ENCODE data around the gene NFAM1. TPM values are rescaled to one million over a fixed set of nuclear protein-coding genes. Genes with fewer than 3 reads are reported as not detected.

Gene NFAM1
- total RNA-seq, 1 donor from 2014 or later: 0.21 TPM

- intact Hi-C loops (cut with micrococcal nuclease): loop anchor here (1.0 to 2.0 kb wide), 2 partner anchors 267 to 470 kb away; no protein-coding TSS in a partner anchor
- no peak overlapping the region for H3K4me3 Mint-ChIP-seq (ENCODE audit: low read depth)
- H3K27ac Mint-ChIP-seq: no peak overlapping the region
- no peak for DNase-seq (ENCODE audit: low spot score)
- peaks cover 23% of the 10 kb centered on the region for H3K27me3 Mint-ChIP-seq (ENCODE audit: low read depth)
- H3K4me1 Mint-ChIP-seq (ENCODE audit: low read depth): peaks cover 20% of the 10 kb centered on the region
- H3K36me3 Mint-ChIP-seq (ENCODE audit: low read depth): no peaks in the 10 kb centered on the region
- H3K9me3 Mint-ChIP-seq: no peaks in the 10 kb centered on the region
Observed at GRCh38 chr22:42436404-42436803, 4.2 kb upstream of the NFAM1 start.

- Mint-ChIP-seq H3K9me3 (no peaks in the 10 kb centered on the region), H3K27me3 (ENCODE audit: low read depth) (peaks cover 30% of the 10 kb centered on the region), H3K27ac (no peak overlapping the region), H3K4me1 (ENCODE audit: low read depth) (peaks cover 15% of the 10 kb centered on the region), H3K4me3 (ENCODE audit: low read depth) (no peak overlapping the region), H3K36me3 (ENCODE audit: low read depth) (no peaks in the 10 kb centered on the region)
- no peak for DNase-seq (ENCODE audit: low spot score)
- intact Hi-C loops (cut with micrococcal nuclease): no loop called here
Observed at GRCh38 chr22:42434748-42435425, 2.7 kb upstream of the NFAM1 start.

GRCh38 chr22:42433754-42434682, 1.8 kb upstream of the NFAM1 start:
- H3K9me3 Mint-ChIP-seq: no peaks in the 10 kb centered on the region
- intact Hi-C loops (cut with micrococcal nuclease): no loop called here
- peaks cover 34% of the 10 kb centered on the region for H3K27me3 Mint-ChIP-seq (ENCODE audit: low read depth)
- DNase-seq (ENCODE audit: low spot score): no peak
- H3K4me1 Mint-ChIP-seq (ENCODE audit: low read depth): peaks cover 6% of the 10 kb centered on the region
- no peak overlapping the region for H3K27ac Mint-ChIP-seq
- H3K4me3 Mint-ChIP-seq (ENCODE audit: low read depth): no peak overlapping the region
- no peaks in the 10 kb centered on the region for H3K36me3 Mint-ChIP-seq (ENCODE audit: low read depth)

GRCh38 chr22:42432818-42433217, 615 bp upstream of the NFAM1 start:
- no peak for DNase-seq (ENCODE audit: low spot score)
- no peaks in the 10 kb centered on the region for H3K36me3 Mint-ChIP-seq (ENCODE audit: low read depth)
- no peak overlapping the region for H3K27ac Mint-ChIP-seq
- intact Hi-C loops (cut with micrococcal nuclease): no loop called here
- H3K4me3 Mint-ChIP-seq (ENCODE audit: low read depth): no peak overlapping the region
- peaks cover 34% of the 10 kb centered on the region for H3K27me3 Mint-ChIP-seq (ENCODE audit: low read depth)
- no peaks in the 10 kb centered on the region for H3K9me3 Mint-ChIP-seq
- peaks cover 6% of the 10 kb centered on the region for H3K4me1 Mint-ChIP-seq (ENCODE audit: low read depth)

- peaks cover 31% of the 10 kb centered on the region for H3K27me3 Mint-ChIP-seq (ENCODE audit: low read depth)
- no peak overlapping the region for H3K27ac Mint-ChIP-seq
- no peaks in the 10 kb centered on the region for H3K36me3 Mint-ChIP-seq (ENCODE audit: low read depth)
- intact Hi-C loops (cut with micrococcal nuclease): no loop called here
- H3K4me1 Mint-ChIP-seq (ENCODE audit: low read depth): no peaks in the 10 kb centered on the region
- H3K9me3 Mint-ChIP-seq: no peaks in the 10 kb centered on the region
- DNase-seq (ENCODE audit: low spot score): no peak
- H3K4me3 Mint-ChIP-seq (ENCODE audit: low read depth): no peak overlapping the region
Observed at GRCh38 chr22:42431401-42432019, 693 bp downstream of the NFAM1 start.

- no peak overlapping the region for H3K4me3 Mint-ChIP-seq (ENCODE audit: low read depth)
Observed at GRCh38 chr22:42430528-42431125, 1.6 kb downstream of the NFAM1 start.

GRCh38 chr22:42428760-42429159, 3.4 kb downstream of the NFAM1 start:
- intact Hi-C loops (cut with micrococcal nuclease): no loop called here
- no peaks in the 10 kb centered on the region for H3K9me3 Mint-ChIP-seq
- no peaks in the 10 kb centered on the region for H3K36me3 Mint-ChIP-seq (ENCODE audit: low read depth)
- no peak overlapping the region for H3K27ac Mint-ChIP-seq
- H3K4me1 Mint-ChIP-seq (ENCODE audit: low read depth): no peaks in the 10 kb centered on the region
- DNase-seq (ENCODE audit: low spot score): no peak
- H3K27me3 Mint-ChIP-seq (ENCODE audit: low read depth): peaks cover 29% of the 10 kb centered on the region
- H3K4me3 Mint-ChIP-seq (ENCODE audit: low read depth): no peak overlapping the region

More at GRCh38 chr22:42430528-42431125, 1.6 kb downstream of the NFAM1 start:
- Mint-ChIP-seq H3K36me3 (ENCODE audit: low read depth) (no peaks in the 10 kb centered on the region), H3K9me3 (no peaks in the 10 kb centered on the region), H3K4me1 (ENCODE audit: low read depth) (no peaks in the 10 kb centered on the region), H3K27me3 (ENCODE audit: low read depth) (peaks cover 27% of the 10 kb centered on the region), H3K27ac (no peak overlapping the region)
- DNase-seq (ENCODE audit: low spot score): no peak
- intact Hi-C loops (cut with micrococcal nuclease): no loop called here

GRCh38 chr22:42428025-42428424, 4.2 kb downstream of the NFAM1 start:
- intact Hi-C loops (cut with micrococcal nuclease): no loop called here
- H3K27me3 Mint-ChIP-seq (ENCODE audit: low read depth): peaks cover 24% of the 10 kb centered on the region
- no peaks in the 10 kb centered on the region for H3K36me3 Mint-ChIP-seq (ENCODE audit: low read depth)
- H3K27ac Mint-ChIP-seq: no peak overlapping the region
- DNase-seq (ENCODE audit: low spot score): no peak
- H3K4me1 Mint-ChIP-seq (ENCODE audit: low read depth): no peaks in the 10 kb centered on the region
- H3K9me3 Mint-ChIP-seq: no peaks in the 10 kb centered on the region
- no peak overlapping the region for H3K4me3 Mint-ChIP-seq (ENCODE audit: low read depth)

- Mint-ChIP-seq H3K4me3 (ENCODE audit: low read depth) (no peak overlapping the region), H3K36me3 (ENCODE audit: low read depth) (no peaks in the 10 kb centered on the region), H3K27me3 (ENCODE audit: low read depth) (peaks cover 16% of the 10 kb centered on the region), H3K4me1 (ENCODE audit: low read depth) (no peaks in the 10 kb centered on the region), H3K27ac (no peak overlapping the region), H3K9me3 (no peaks in the 10 kb centered on the region)
- intact Hi-C loops (cut with micrococcal nuclease): no loop called here
- DNase-seq (ENCODE audit: low spot score): no peak
Observed at GRCh38 chr22:42427167-42427566, 5.0 kb downstream of the NFAM1 start.

- no peaks in the 10 kb centered on the region for H3K9me3 Mint-ChIP-seq
- H3K36me3 Mint-ChIP-seq (ENCODE audit: low read depth): no peaks in the 10 kb centered on the region
- no peak overlapping the region for H3K4me3 Mint-ChIP-seq (ENCODE audit: low read depth)
- no peak for DNase-seq (ENCODE audit: low spot score)
- H3K27ac Mint-ChIP-seq: no peak overlapping the region
- H3K4me1 Mint-ChIP-seq (ENCODE audit: low read depth): no peaks in the 10 kb centered on the region
- intact Hi-C loops (cut with micrococcal nuclease): no loop called here
- peaks cover 11% of the 10 kb centered on the region for H3K27me3 Mint-ChIP-seq (ENCODE audit: low read depth)
Observed at GRCh38 chr22:42425989-42426355, 6.2 kb downstream of the NFAM1 start.

GRCh38 chr22:42425337-42425988, 6.7 kb downstream of the NFAM1 start:
- Mint-ChIP-seq H3K36me3 (ENCODE audit: low read depth) (no peaks in the 10 kb centered on the region), H3K4me3 (ENCODE audit: low read depth) (no peak overlapping the region), H3K27me3 (ENCODE audit: low read depth) (peaks cover 7% of the 10 kb centered on the region), H3K9me3 (no peaks in the 10 kb centered on the region), H3K4me1 (ENCODE audit: low read depth) (no peaks in the 10 kb centered on the region), H3K27ac (no peak overlapping the region)
- no peak for DNase-seq (ENCODE audit: low spot score)
- intact Hi-C loops (cut with micrococcal nuclease): no loop called here

GRCh38 chr22:42419243-42419881, 12.8 kb downstream of the NFAM1 start:
- Mint-ChIP-seq H3K36me3 (ENCODE audit: low read depth) (no peaks in the 10 kb centered on the region), H3K4me3 (ENCODE audit: low read depth) (no peak overlapping the region), H3K4me1 (ENCODE audit: low read depth) (no peaks in the 10 kb centered on the region), H3K27me3 (ENCODE audit: low read depth) (peaks cover 1% of the 10 kb centered on the region), H3K9me3 (no peaks in the 10 kb centered on the region), H3K27ac (no peak overlapping the region)
- DNase-seq (ENCODE audit: low spot score): no peak
- intact Hi-C loops (cut with micrococcal nuclease): no loop called here

All from activated T-helper 2 cell treated with anti-CD3 and anti-CD28 coated beads, Interferon-gamma antibody, Interleukin-2, Interleukin-4, amounts not matched to agents 10 μg/mL and 5 μg/mL and 100 μg/mL, durations not matched to agents 14 hours and 24 hours and 36 hours (primary cell).